Omental fat pad (tissue), 4 donors: Measurements from ENCODE around the gene SLC30A3. TPM values are rescaled to one million over a fixed set of nuclear protein-coding genes. Genes with fewer than 3 reads are reported as not detected.
"Not testable (repeated sequence)": the region's sequence is repeated elsewhere in the genome, so short reads cannot be mapped to it uniquely, and the experiment has no call there.

Source experiments
- ATAC-seq: fragments of 150-250 bp; one replicate; pipeline ENCODE4 v1.9.1; 2016; ENCODE audit warnings: mild to moderate bottlenecking, moderate library complexity; ENCODE audit not compliant: low FRiP score
- DNase-seq: peaks from one replicate; pipeline ENCODE4 v3.0.0-alpha.2; 2019; ENCODE audit warnings: low spot score
- total RNA-seq, 4 donors: library from RNA; depleted of rRNA; stranded (reverse); fragments of >200 nt; gene quantifications; one replicate each; pipeline ENCODE4 v1.1.0, GENCODE V29; 2016
- TF ChIP-seq, protein P1 (sequence below), 3 donors: fragments of 450-650 bp; IDR thresholded peaks; one replicate each; pipeline ENCODE4 v1.5.1; 2016 to 2017; ENCODE audit warnings: antibody characterized with exemption in 3 of 3, mild to moderate bottlenecking in 3 of 3, moderate library complexity in 2 of 3

SLC30A3 gene
- total RNA-seq, 4 donors from 2014 or later, result not detected

GRCh38 chr2:27306573-27307286 is 43.9 kb upstream of the SLC30A3 start:
- DNase-seq, result no peak
- TF ChIP-seq, protein P1, sequence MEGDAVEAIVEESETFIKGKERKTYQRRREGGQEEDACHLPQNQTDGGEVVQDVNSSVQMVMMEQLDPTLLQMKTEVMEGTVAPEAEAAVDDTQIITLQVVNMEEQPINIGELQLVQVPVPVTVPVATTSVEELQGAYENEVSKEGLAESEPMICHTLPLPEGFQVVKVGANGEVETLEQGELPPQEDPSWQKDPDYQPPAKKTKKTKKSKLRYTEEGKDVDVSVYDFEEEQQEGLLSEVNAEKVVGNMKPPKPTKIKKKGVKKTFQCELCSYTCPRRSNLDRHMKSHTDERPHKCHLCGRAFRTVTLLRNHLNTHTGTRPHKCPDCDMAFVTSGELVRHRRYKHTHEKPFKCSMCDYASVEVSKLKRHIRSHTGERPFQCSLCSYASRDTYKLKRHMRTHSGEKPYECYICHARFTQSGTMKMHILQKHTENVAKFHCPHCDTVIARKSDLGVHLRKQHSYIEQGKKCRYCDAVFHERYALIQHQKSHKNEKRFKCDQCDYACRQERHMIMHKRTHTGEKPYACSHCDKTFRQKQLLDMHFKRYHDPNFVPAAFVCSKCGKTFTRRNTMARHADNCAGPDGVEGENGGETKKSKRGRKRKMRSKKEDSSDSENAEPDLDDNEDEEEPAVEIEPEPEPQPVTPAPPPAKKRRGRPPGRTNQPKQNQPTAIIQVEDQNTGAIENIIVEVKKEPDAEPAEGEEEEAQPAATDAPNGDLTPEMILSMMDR (IDR thresholded peaks at IDR 0.05), result no peak
- no peak for ATAC-seq

DNA sequence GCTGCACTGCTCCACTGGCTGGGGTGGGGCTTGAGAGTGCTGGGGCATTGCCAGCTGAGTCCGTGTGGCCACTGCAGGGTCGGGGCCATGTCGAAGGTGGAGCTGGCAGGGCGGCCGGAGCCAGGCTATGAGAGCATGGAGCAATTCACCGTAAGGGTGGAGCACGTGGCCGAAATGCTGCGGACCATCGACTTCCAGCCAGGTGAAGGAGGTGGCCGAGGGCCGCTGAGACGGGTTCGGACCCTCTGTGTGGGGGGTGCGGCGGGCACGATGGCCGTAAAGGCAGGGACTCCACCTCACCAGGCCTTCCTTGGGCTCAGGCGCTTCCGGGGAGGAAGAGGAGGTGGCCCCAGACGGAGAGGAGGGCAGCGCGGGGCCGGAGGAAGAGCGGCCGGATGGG is 43.3 kb upstream of the SLC30A3 start:
- TF ChIP-seq, protein P1 (IDR thresholded peaks at IDR 0.05), result no peak
- DNase-seq, result no peak
- no peak for ATAC-seq

- ATAC-seq, result no peak
- no peak for DNase-seq
- TF ChIP-seq, protein P1 (IDR thresholded peaks at IDR 0.05), result no peak
Observed at GRCh38 chr2:27305516-27305915, 42.7 kb upstream of the SLC30A3 start.

- DNase-seq (no peak), ATAC-seq (no peak)
- TF ChIP-seq, protein P1 (IDR thresholded peaks at IDR 0.05), result no peak
Observed at GRCh38 chr2:27304488-27305240, 41.8 kb upstream of the SLC30A3 start.

DNA sequence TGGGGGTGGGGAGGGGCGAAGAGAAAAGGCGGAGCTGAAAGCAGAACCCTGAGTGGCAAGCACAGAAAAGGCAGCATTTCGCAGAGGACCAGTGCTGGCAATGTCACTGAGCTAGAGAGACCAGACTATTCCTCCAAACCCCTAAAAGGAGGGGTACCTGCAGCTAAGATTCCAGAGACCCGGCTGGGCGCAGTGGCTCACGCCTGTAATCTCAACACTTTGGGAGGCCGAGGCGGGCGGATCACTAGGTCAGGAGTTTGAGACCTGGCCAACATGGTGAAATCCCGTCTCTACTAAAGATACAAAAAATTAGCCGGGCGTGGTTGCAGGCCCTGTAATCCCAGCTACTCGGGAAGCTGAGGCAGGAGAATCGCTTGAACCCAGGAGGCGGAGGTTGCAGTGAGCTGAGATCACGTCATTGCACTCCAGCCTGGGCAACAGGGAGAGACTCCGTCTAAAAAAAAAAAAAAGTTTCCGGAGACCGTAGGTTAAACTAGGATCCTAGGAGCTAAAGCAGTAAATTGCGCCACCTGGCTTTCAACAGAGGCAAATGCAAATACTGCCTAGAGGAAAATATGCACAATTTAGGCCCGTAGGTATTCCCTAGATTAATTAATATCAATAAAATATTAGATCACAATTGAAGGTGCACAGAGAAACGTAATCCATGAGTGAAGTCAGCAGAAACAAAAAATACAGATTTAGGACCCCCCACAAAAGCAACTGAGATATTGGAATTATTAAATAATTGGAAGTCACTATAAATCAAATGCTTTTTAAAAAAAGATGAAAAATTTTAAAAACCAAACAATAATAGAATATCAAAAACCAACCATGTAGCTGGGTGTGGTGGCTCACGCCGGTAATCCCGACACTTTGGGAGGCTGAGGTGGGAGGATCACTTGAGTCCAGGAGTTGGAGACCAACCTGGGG is 40.5 kb upstream of the SLC30A3 start:
- TF ChIP-seq, protein P1 (IDR thresholded peaks at IDR 0.05), result peak in 1 of 3 donors; percentile 35
- ATAC-seq (no peak), DNase-seq (no peak)

DNA sequence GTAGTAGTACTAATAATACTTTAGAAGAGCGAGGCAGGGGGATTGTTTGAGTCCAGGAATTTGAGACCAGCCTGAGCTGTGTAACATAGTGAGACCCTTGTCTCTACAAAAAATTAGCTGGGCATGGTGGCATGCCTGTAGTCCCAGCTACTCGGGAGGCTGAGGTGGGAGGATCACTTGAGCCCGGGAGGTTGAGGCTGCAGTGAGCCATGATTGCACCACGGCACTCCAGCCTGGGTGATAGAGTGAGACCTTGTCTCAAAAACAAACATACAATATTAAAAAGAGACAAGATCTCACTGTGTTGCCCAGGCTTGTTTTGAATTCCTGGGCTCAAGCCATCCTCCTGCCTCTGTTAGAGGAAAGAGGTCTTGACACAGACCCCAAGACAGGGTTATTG is 37.8 kb upstream of the SLC30A3 start:
- not testable (repeated sequence) for ATAC-seq, DNase-seq
